GM19397 (cell line): ENCODE measurements around the gene C1RL.
"Not testable (repeated sequence)": the region's sequence is repeated elsewhere in the genome, so short reads cannot be mapped to it uniquely, and the experiment has no call there.

Source experiments
- ATAC-seq: cut with Tn5 transposase; IDR thresholded peaks from one replicate; pipeline ENCODE4 v1.9.1; 2021; ENCODE audit warnings: mild to moderate bottlenecking, moderate library complexity; ENCODE audit not compliant: unreplicated experiment

Gene C1RL

GRCh38 chr12:7066596-7066995 lies 42.4 kb downstream of the C1RL start:
- no peak for ATAC-seq

GRCh38 chr12:7065073-7065623 lies 43.9 kb downstream of the C1RL start:
- ATAC-seq, result no peak

- ATAC-seq, result no peak
Measured at GRCh38 chr12:7064516-7064915, 44.5 kb downstream of the C1RL start.

- ATAC-seq, result no peak
Measured at GRCh38 chr12:7061596-7061995, 47.4 kb downstream of the C1RL start.

GRCh38 chr12:7061138-7061537 lies 47.9 kb downstream of the C1RL start:
- no peak for ATAC-seq

DNA sequence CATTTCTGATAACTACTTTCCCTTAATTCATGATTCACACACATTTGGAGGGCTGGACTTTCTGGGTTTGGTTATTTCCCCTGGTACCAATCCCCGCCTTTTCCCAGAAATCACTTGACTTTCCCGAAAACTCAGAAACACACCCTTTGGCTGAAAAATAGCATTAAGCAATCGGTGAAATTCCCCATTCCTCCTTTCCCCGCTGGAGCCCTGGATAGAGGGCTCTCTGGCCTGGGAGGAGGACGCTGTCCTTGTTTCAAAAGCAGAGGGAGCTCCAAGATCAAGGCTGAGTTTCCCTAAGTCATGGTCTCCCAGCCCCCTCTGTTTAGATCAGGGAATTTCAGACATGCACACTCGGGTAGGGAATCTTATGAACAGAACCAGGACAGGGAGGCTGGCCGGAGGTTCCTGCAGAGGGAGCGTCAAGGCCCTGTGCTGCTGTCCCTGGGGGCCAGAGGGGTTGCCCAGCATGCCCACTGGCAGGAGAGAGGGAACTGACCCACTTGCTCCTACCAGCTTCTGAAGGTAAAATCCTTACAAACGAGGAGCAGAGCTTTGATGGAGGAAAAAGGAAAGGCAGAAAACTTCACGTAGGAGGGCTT lies 48.6 kb downstream of the C1RL start, which contains the start of gene C1S:
C1S (plus strand) TSS at position 366 of the 602 bp plus-strand sequence. CDS start 1,195 bp downstream, outside the sequence.
- ATAC-seq, result no peak

GRCh38 chr12:7059780-7060179 lies 49.2 kb downstream of the C1RL start:
- ATAC-seq, result no peak

- no peak for ATAC-seq
Measured at GRCh38 chr12:7058850-7059395, 50.1 kb downstream of the C1RL start.

- no peak for ATAC-seq
Measured at GRCh38 chr12:7058163-7058845, 50.7 kb downstream of the C1RL start.

DNA sequence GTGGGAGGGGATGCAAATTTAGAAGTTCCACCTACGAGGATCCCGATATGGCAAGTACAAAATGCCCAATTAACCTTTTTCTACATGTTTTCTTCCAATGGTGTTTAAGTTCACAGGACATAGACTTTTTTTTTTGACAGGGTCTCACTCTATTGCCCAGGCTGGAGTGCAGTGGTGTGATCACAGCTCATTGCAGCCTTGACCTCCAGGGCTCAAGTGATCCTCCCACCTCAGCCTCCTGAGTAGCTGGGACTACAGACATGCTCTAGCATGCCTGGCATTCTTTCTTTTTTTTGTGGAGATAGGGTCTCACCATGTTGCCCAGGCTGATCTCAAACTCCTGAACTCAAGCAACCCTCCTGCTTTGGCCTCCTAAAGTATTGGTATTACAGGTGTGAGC lies 53.3 kb downstream of the C1RL start:
- not testable (repeated sequence) for ATAC-seq

GRCh38 chr12:7054925-7055324 lies 54.1 kb downstream of the C1RL start:
- ATAC-seq, result no peak

DNA sequence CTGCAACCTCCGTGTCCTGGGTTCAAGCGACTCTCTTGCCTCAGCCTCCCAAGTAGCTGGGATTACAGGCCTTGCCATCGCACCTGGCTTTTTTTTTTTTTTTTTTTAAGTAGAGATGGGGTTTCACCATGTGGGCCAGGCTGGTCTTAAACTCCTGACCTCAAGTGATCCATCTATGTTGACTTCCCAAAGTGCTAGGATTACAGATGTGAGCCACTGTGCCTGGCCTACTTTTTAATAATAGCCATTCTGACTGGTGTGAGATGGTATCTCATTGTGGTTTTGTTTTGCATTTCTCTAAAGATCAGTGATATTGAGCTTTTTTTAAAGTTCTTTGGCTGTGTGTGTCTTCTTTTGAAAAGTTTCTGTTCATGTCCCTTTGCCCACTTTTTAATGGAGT lies 59.0 kb downstream of the C1RL start:
- not testable (repeated sequence) for ATAC-seq

DNA sequence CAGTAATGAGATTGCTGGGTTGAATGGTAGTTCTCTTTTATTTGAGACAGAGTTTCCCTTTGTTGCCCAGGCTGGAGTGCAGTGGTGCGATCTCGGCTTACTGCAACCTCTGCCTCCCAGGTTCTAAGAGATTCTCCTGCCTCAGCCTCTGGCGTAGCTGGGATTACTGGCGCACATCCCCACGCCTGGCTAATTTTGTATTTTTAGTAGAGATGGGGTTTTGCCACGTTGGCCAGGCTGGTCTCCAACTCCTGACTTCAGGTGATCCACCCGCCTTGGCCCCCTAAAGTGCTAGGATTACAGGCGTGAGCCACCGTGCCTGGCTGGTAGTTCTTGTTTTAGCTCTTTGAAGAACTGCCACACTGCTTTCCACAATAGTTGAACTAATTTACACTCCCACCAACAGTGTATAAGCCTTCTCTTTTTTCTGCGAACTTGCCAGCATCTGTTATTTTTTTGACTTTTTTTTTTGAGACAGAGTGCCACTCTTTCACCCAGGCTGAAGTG lies 59.5 kb downstream of the C1RL start:
- not testable (repeated sequence) for ATAC-seq

- ATAC-seq, result no peak
Measured at GRCh38 chr12:7047306-7047705, 61.7 kb downstream of the C1RL start.

DNA sequence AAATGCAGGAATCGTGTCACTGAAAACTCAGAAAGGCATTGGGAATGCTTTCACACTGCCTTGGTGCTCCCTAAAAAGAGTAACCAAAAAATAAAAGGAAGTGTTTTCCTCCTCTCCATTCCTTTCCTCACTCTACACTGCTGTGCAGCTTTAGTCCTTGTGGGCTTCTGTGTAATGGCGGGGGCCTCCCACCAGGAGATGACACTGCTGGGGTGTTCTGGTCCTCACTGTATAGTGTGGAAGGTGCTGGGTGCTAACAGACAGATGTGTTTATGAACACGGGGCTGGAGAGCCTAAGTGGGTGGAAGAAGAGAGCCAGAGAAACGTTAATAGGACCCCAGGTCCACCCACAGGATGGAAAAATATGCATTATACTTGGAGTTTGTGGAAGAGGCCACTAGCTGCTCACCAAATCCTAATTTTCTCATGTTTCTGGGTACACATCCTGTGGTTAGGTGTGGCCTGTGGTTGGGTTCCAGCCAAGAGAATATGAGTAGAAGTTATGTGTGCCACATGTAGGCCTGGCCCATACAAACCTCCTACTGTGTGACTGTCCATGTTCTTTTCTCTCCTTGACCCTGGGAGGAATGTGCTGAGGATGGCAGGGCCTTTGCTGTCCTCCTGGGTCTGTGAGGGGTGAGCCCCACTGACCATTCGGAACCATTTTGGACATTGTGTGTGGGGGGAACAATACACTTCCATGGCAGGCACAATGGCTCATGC lies 62.5 kb downstream of the C1RL start:
- no peak for ATAC-seq

- no peak for ATAC-seq
Measured at GRCh38 chr12:7045913-7046312, 63.1 kb downstream of the C1RL start.
